ENCODE data around the gene MYH9.
A peak's percentile ranks its signal among the peaks of the same experiment; 100 is the strongest.

MYH9 gene

DNA sequence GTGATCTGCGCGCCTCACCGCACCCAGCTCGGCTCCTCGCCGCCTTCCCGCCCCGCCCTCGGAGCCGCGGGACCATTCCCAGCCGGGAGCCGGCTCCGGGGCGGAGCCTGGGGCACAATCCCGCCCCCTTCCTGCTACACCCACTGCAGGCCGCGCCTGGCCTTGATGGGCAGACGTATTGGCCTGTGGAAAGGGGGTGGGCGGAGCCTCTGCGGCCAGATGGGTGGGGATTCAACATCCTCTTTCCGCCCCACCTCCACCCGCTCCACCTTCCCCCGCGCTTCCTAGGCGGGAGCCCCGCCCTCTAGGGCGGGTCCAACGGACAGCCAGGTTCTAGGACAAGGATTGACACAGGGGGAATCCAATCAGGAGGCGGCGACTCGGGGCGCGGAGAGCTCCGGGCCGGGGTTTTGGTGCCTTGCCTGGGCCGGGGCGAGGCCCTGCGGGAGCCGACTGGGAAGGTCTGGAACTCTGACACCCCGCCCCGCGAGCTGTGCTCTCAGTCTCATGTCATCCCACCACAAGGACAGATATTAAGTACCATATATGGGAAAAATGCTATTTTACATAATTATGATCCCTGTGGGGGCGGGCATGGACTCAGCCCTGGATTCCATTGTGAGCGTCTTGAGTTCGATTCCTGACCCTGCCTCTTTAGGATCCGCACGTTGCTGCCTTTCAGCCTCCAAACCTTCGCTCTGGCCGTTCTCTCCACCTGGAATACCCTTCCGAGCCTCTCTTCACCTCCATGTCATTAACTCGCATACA, at the start of gene MYH9:
Gene MYH9, minus strand, starts transcription at position 9 of the 768 bp plus-strand sequence. CDS start 38,731 bp downstream, outside the sequence.
- H3K4me2 ChIP-seq (ENCODE audit: low read length) = peak within 1 kb of the TSS; percentile 87
- H3K9me3 ChIP-seq (ENCODE audit: low read length) = no peaks in the 10 kb centered on the region
- H2AFZ ChIP-seq (ENCODE audit: low read length) = no peak within 1 kb of the TSS
- peak within 1 kb of the TSS; percentile 79 for H3K9ac ChIP-seq (ENCODE audit: low read length)
- H3K4me3 ChIP-seq (ENCODE audit: low read depth, low read length, poor library complexity, severe bottlenecking) = peak within 1 kb of the TSS; percentile 79
- peaks cover 34% of the 10 kb centered on the region for H3K79me2 ChIP-seq (ENCODE audit: insufficient read depth, low read length)
- peak within 1 kb of the TSS; percentile 94 for H3K27ac ChIP-seq (ENCODE audit: low read depth, low read length, poor library complexity, severe bottlenecking)
- no peaks in the 10 kb centered on the region for H3K27me3 ChIP-seq (ENCODE audit: insufficient read depth, low read length)
- no peak for TF ChIP-seq EZH2 (IDR thresholded peaks at IDR 0.05; ENCODE audit: borderline replicate concordance, low read length)
- TF ChIP-seq, protein P1, sequence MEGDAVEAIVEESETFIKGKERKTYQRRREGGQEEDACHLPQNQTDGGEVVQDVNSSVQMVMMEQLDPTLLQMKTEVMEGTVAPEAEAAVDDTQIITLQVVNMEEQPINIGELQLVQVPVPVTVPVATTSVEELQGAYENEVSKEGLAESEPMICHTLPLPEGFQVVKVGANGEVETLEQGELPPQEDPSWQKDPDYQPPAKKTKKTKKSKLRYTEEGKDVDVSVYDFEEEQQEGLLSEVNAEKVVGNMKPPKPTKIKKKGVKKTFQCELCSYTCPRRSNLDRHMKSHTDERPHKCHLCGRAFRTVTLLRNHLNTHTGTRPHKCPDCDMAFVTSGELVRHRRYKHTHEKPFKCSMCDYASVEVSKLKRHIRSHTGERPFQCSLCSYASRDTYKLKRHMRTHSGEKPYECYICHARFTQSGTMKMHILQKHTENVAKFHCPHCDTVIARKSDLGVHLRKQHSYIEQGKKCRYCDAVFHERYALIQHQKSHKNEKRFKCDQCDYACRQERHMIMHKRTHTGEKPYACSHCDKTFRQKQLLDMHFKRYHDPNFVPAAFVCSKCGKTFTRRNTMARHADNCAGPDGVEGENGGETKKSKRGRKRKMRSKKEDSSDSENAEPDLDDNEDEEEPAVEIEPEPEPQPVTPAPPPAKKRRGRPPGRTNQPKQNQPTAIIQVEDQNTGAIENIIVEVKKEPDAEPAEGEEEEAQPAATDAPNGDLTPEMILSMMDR (IDR thresholded peaks at IDR 0.05; ENCODE audit: low read length) = no peak
- H3K4me1 ChIP-seq (ENCODE audit: insufficient read depth, low read length, severe bottlenecking) = peaks cover 49% of the 10 kb centered on the region
- peaks cover 10% of the 10 kb centered on the region; the same call in 1 of the 2 replicates for H3F3A ChIP-seq (ENCODE audit: insufficient read depth, low read length)
- no peaks in the 10 kb centered on the region for H3K9me2 ChIP-seq (ENCODE audit: low read depth, low read length)
- no peaks in the 10 kb centered on the region for H4K20me1 ChIP-seq (ENCODE audit: insufficient read depth, low read length)
- peaks cover 15% of the 10 kb centered on the region; the same call in 1 of the 2 replicates for H3K36me3 ChIP-seq (ENCODE audit: insufficient read depth, low read length)

DNA sequence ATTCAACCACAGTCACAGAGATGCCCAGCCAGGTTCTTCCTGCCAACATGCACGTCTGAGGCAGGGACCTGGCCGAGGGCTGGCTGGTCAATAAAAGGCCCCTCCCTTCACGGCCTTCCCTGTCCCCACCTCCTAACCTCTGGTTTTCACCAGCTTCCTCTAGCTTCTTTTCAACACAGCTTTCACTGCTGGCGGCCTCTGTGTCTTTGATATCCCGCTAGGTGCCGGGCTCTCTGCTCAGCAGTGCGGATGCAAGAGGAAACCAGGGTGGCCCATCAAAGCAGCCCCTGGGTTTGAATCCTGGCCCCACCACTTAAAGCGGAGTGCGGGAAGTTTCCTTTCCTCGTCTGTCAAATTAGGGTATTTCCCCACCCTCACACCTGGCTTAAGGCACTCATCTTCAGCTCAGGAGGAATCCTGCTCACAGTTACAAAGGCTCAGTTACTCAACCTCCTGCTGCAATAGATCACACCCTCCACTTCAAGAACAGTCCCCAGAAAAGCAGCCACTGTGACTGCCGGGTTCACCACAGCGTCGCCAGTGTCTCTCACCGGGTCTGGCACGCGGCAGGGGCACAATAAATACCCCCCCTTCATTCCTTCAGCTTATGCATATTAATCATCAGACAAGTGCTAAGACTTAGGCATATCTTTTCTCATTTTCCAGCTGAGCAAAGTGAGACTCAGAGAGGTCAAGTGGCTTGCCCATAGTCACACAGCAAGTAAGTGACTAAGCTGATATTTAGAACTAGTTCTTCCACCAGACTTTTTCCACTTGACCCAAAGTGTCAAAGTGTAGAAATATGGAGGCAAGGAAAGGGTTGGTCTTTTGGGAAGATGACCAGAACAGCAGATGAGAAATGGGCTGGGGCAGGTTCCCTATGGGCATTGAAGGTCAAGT, 48.0 kb upstream of the MYH9 start:
- peaks cover 4% of the 10 kb centered on the region; the same call in 1 of the 2 replicates for H3K27me3 ChIP-seq (ENCODE audit: insufficient read depth, low read length)
- H3K9me2 ChIP-seq (ENCODE audit: low read depth, low read length) = no peaks in the 10 kb centered on the region
- no peak for TF ChIP-seq EZH2 (IDR thresholded peaks at IDR 0.05; ENCODE audit: borderline replicate concordance, low read length)
- TF ChIP-seq, protein P1 (IDR thresholded peaks at IDR 0.05; ENCODE audit: low read length) = no peak
- no peaks in the 10 kb centered on the region for H3K79me2 ChIP-seq (ENCODE audit: insufficient read depth, low read length)
- no peak overlapping the region for H2AFZ ChIP-seq (ENCODE audit: low read length)
- H3F3A ChIP-seq (ENCODE audit: insufficient read depth, low read length) = no peaks in the 10 kb centered on the region
- H3K9ac ChIP-seq (ENCODE audit: low read length) = no peak overlapping the region
- H4K20me1 ChIP-seq (ENCODE audit: insufficient read depth, low read length) = no peaks in the 10 kb centered on the region
- no peaks in the 10 kb centered on the region for H3K9me3 ChIP-seq (ENCODE audit: low read length)
- H3K27ac ChIP-seq (ENCODE audit: low read depth, low read length, poor library complexity, severe bottlenecking) = no peak overlapping the region
- no peaks in the 10 kb centered on the region for H3K36me3 ChIP-seq (ENCODE audit: insufficient read depth, low read length)
- peak overlapping the region; percentile 40; the same call in 1 of the 2 replicates for H3K4me2 ChIP-seq (ENCODE audit: low read length)
- H3K4me1 ChIP-seq (ENCODE audit: insufficient read depth, low read length, severe bottlenecking) = peaks cover 13% of the 10 kb centered on the region
- H3K4me3 ChIP-seq (ENCODE audit: low read depth, low read length, poor library complexity, severe bottlenecking) = no peak overlapping the region

DNA sequence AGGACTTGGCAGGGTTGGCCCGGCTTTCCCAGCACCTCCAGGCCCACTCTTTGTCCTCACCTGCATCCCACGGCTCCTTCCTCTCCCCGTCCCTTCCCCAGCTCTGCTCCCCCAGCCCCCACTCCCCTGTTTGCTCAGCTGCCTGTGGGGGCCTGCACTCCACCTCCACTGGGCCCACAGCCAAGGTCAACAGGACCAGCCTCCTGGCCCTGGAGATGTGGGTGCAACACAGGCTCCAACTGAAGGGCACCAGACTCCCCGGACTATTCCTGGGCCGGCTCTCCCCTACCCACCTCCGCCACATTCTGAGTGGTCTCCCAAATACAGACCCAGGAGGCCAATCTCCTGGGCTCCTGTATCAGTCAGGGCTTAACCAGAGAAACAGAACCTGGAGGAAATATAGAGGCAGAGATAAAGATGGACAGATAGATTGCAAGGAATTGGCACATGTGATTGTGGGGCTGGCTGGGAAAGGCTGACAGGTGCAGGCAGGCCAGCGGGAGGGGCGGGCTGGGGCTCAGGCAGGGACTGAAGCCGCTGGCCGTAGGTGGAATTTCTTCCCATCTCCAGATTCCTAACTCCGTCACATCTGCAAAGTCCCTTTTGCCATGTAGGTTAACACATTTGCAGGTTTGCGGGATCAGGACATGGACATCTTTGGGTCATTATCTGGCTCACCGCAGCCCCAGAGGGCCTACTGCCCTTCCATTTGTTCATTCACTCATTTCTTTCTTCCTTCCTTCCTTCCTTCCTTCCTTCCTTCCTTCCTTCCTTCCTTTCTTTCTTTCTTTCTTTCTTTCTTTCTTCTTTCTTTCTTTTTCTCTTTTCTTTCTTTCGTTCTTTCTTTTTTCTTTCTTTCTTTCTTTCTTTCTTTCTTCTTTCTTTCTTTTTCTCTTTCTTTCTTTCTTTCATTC, 45.8 kb upstream of the MYH9 start:
- no peaks in the 10 kb centered on the region for H4K20me1 ChIP-seq (ENCODE audit: insufficient read depth, low read length)
- peaks cover 4% of the 10 kb centered on the region; the same call in 1 of the 2 replicates for H3K27me3 ChIP-seq (ENCODE audit: insufficient read depth, low read length)
- H3F3A ChIP-seq (ENCODE audit: insufficient read depth, low read length) = no peaks in the 10 kb centered on the region
- no peak overlapping the region for H2AFZ ChIP-seq (ENCODE audit: low read length)
- no peaks in the 10 kb centered on the region for H3K36me3 ChIP-seq (ENCODE audit: insufficient read depth, low read length)
- TF ChIP-seq, protein P1 (IDR thresholded peaks at IDR 0.05; ENCODE audit: low read length) = no peak
- TF ChIP-seq EZH2 (IDR thresholded peaks at IDR 0.05; ENCODE audit: borderline replicate concordance, low read length) = no peak
- H3K27ac ChIP-seq (ENCODE audit: low read depth, low read length, poor library complexity, severe bottlenecking) = no peak overlapping the region
- peaks cover 13% of the 10 kb centered on the region for H3K4me1 ChIP-seq (ENCODE audit: insufficient read depth, low read length, severe bottlenecking)
- H3K9ac ChIP-seq (ENCODE audit: low read length) = no peak overlapping the region
- H3K9me2 ChIP-seq (ENCODE audit: low read depth, low read length) = no peaks in the 10 kb centered on the region
- H3K79me2 ChIP-seq (ENCODE audit: insufficient read depth, low read length) = no peaks in the 10 kb centered on the region
- H3K4me2 ChIP-seq (ENCODE audit: low read length) = no peak overlapping the region
- no peaks in the 10 kb centered on the region for H3K9me3 ChIP-seq (ENCODE audit: low read length)
- H3K4me3 ChIP-seq (ENCODE audit: low read depth, low read length, poor library complexity, severe bottlenecking) = no peak overlapping the region

Data from OCI-LY1 (cell line).